HEK293 (cell line): ENCODE results near the gene NAALADL2.

Experiments used
- ZBTB21 ChIP-seq: fragments of 450-650 bp; formaldehyde crosslinking; IDR thresholded peaks from 2 replicates; pipeline ENCODE4 v1.5.1; 2017; ENCODE audit warnings: missing biosample characterization, missing genetic modification characterization
- ZNF132 ChIP-seq: fragments of 450-650 bp; formaldehyde crosslinking; IDR thresholded peaks from 2 replicates; pipeline ENCODE4 v1.5.1; 2017; ENCODE audit warnings: missing biosample characterization, missing genetic modification characterization, borderline replicate concordance

GRCh38 chr3:175713268-175713667, 854.1 kb downstream of the NAALADL2 start:
- no peak for TF ChIP-seq ZBTB21 (tag by site-specific recombination)
- TF ChIP-seq ZNF132 (tag by site-specific recombination): no peak
